ENCODE measurements around the gene LRRC71.

The LRRC71 gene

GRCh38 chr1:156937883-156938282, 17.5 kb downstream of the LRRC71 start:
- Histone ChIP-seq H2AFZ (ENCODE audit: low read depth, low read length) (no peak overlapping the region), H3K4me1 (ENCODE audit: insufficient read depth, low read length) (no peaks in the 10 kb centered on the region), H4K20me1 (ENCODE audit: insufficient read depth, low read length) (no peaks in the 10 kb centered on the region; the same call in 1 of the 2 replicates), H3K4me3 (ENCODE audit: low read depth in 1 of 2, low read length in 2 of 2) (no peak overlapping the region), H3K79me2 (ENCODE audit: insufficient read depth, low read length) (no peaks in the 10 kb centered on the region), H3K9ac (ENCODE audit: low read depth, low read length) (no peak overlapping the region), H3K27ac (ENCODE audit: low read length) (no peak overlapping the region), H3K9me3 (ENCODE audit: insufficient read depth, low read length, severe bottlenecking) (no peaks in the 10 kb centered on the region), H3K36me3 (ENCODE audit: insufficient read depth, low read length) (no peaks in the 10 kb centered on the region), H3K4me2 (ENCODE audit: insufficient read depth, low read length) (no peak overlapping the region), H3K27me3 (ENCODE audit: insufficient read depth, low read length, poor library complexity) (peaks cover 29% of the 10 kb centered on the region)
- no peak for DNase-seq
- no peak for ATAC-seq (ENCODE audit: insufficient read depth, low read depth)
- TF ChIP-seq CTCF (IDR thresholded peaks at IDR 0.05; ENCODE audit: borderline replicate concordance, extremely low read depth, low read length, poor library complexity, severe bottlenecking) (no peak), EZH2 (IDR thresholded peaks at IDR 0.05; ENCODE audit: borderline replicate concordance, low read depth, low read length, severe bottlenecking) (no peak)

- DNase-seq, result no peak
- Histone ChIP-seq H3K4me1 (ENCODE audit: insufficient read depth, low read length) (no peaks in the 10 kb centered on the region), H4K20me1 (ENCODE audit: insufficient read depth, low read length) (no peaks in the 10 kb centered on the region; the same call in 1 of the 2 replicates), H3K79me2 (ENCODE audit: insufficient read depth, low read length) (no peaks in the 10 kb centered on the region), H3K27me3 (ENCODE audit: insufficient read depth, low read length, poor library complexity) (peaks cover 29% of the 10 kb centered on the region), H3K4me2 (ENCODE audit: insufficient read depth, low read length) (no peak overlapping the region), H3K9me3 (ENCODE audit: insufficient read depth, low read length, severe bottlenecking) (no peaks in the 10 kb centered on the region), H3K36me3 (ENCODE audit: insufficient read depth, low read length) (no peaks in the 10 kb centered on the region), H3K4me3 (ENCODE audit: low read depth in 1 of 2, low read length in 2 of 2) (no peak overlapping the region), H3K9ac (ENCODE audit: low read depth, low read length) (no peak overlapping the region), H2AFZ (ENCODE audit: low read depth, low read length) (no peak overlapping the region), H3K27ac (ENCODE audit: low read length) (no peak overlapping the region)
- TF ChIP-seq CTCF (IDR thresholded peaks at IDR 0.05; ENCODE audit: borderline replicate concordance, extremely low read depth, low read length, poor library complexity, severe bottlenecking) (no peak), EZH2 (IDR thresholded peaks at IDR 0.05; ENCODE audit: borderline replicate concordance, low read depth, low read length, severe bottlenecking) (no peak)
- no peak for ATAC-seq (ENCODE audit: insufficient read depth, low read depth)
Observed at GRCh38 chr1:156938813-156939212, 18.4 kb downstream of the LRRC71 start.

- Histone ChIP-seq H2AFZ (ENCODE audit: low read depth, low read length) (no peak overlapping the region), H3K36me3 (ENCODE audit: insufficient read depth, low read length) (no peaks in the 10 kb centered on the region), H3K79me2 (ENCODE audit: insufficient read depth, low read length) (no peaks in the 10 kb centered on the region), H3K9me3 (ENCODE audit: insufficient read depth, low read length, severe bottlenecking) (no peaks in the 10 kb centered on the region), H4K20me1 (ENCODE audit: insufficient read depth, low read length) (no peaks in the 10 kb centered on the region; the same call in 1 of the 2 replicates), H3K4me3 (ENCODE audit: low read depth in 1 of 2, low read length in 2 of 2) (no peak overlapping the region), H3K27ac (ENCODE audit: low read length) (no peak overlapping the region), H3K4me1 (ENCODE audit: insufficient read depth, low read length) (no peaks in the 10 kb centered on the region), H3K4me2 (ENCODE audit: insufficient read depth, low read length) (no peak overlapping the region), H3K27me3 (ENCODE audit: insufficient read depth, low read length, poor library complexity) (peaks cover 30% of the 10 kb centered on the region), H3K9ac (ENCODE audit: low read depth, low read length) (no peak overlapping the region)
- ATAC-seq (ENCODE audit: insufficient read depth, low read depth) (no peak), DNase-seq (no peak)
- TF ChIP-seq EZH2 (IDR thresholded peaks at IDR 0.05; ENCODE audit: borderline replicate concordance, low read depth, low read length, severe bottlenecking) (no peak), CTCF (IDR thresholded peaks at IDR 0.05; ENCODE audit: borderline replicate concordance, extremely low read depth, low read length, poor library complexity, severe bottlenecking) (no peak)
Observed at GRCh38 chr1:156939786-156940334, 19.4 kb downstream of the LRRC71 start.
